ENCODE measurements around the gene SYNE1. TPM values are rescaled to one million over a fixed set of nuclear protein-coding genes. Genes with fewer than 3 reads are reported as not detected.

SYNE1 gene
- total and polyA plus RNA-seq, 2 of the 8 experiments (the other 6 are each of a cell fraction or from before 2014, with no cell fraction given), result 2.8 to 5.5 TPM

DNA sequence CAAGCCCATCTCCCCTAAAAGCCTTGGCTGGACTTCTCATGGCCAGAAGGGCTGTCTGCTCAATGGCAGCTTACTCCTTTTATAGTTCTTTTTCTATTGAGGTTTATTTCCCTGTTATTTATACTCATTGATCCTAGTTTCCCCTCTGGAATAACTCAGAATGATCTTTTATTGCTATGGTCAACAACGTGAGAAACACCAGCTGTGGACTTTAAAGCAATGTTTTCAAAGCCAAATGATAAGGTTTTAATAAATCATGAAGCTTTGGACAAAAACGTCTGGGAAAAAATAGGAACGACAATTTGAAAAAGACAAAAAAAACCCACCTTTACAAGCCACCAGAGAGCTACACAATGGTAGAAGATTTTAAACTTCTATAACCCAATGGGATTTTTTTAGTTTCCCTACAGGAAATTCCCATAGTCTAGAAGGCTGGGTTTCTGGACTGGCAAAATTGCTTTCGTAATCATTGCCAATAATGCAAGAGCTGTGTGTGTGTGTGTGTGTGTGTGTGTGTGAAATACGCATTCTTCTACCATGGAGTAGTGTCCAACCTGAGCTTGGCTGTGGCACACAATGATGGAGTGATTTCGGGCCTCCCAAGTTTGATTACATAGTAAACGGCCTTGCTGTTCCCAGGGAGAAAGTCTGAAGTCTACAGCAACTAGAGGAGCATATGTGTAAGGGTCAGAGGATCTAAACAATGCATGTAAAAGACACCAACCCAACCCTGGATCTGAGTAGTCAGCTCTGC is 396.0 kb downstream of the SYNE1 start:
- Histone ChIP-seq H4K91ac (replicated peaks; ENCODE audit: insufficient read length, low read length) (no peak overlapping the region), H3K79me1 (ENCODE audit: low read depth, low read length) (no peaks in the 10 kb centered on the region), H3K23ac (ENCODE audit: insufficient read length) (no peak overlapping the region), H3K4me1 (replicated peaks in 1 of 4; ENCODE audit: control insufficient read depth in 3 of 4, insufficient read depth in 4 of 4, low read length in 3 of 4) (no peaks in the 10 kb centered on the region), H3K14ac (ENCODE audit: insufficient read length) (no peak overlapping the region), H3K27ac (ENCODE audit: low read depth, low read length) (no peak overlapping the region), H2BK20ac (ENCODE audit: low read length) (no peak overlapping the region), H3K23me2 (ENCODE audit: low read depth, low read length) (no peaks in the 10 kb centered on the region), H2AFZ (ENCODE audit: low read length) (no peak overlapping the region), H2BK12ac (ENCODE audit: low read depth, low read length) (no peak overlapping the region), H3K36me3 (ENCODE audit: control insufficient read depth in 2 of 4, insufficient read depth in 4 of 4, low read length in 3 of 4) (no peaks in the 10 kb centered on the region), H4K5ac (ENCODE audit: insufficient read length, low read depth, low read length) (no peak overlapping the region), H4K8ac (ENCODE audit: extremely low read depth, insufficient read depth, low read length) (no peak overlapping the region), H3K27me3 (replicated peaks in 1 of 4; ENCODE audit: control insufficient read depth in 3 of 4, extremely low read depth in 1 of 4, insufficient read depth in 3 of 4, low read length in 3 of 4) (no peaks in the 10 kb centered on the region), H2BK15ac (ENCODE audit: low read length) (no peak overlapping the region), H3K4ac (replicated peaks; ENCODE audit: insufficient read length, low read depth, low read length) (no peak overlapping the region), H3K79me2 (ENCODE audit: control insufficient read depth in 1 of 2, insufficient read depth in 2 of 2, low read length in 2 of 2) (no peaks in the 10 kb centered on the region), H3K18ac (ENCODE audit: extremely low read depth, low read length) (no peak overlapping the region), H3K4me2 (ENCODE audit: insufficient read depth in 1 of 2, low read depth in 2 of 2, low read length in 2 of 2) (no peak overlapping the region), H3K4me3 (ENCODE audit: extremely low read depth in 1 of 4, insufficient read depth in 2 of 4, low read depth in 3 of 4, low read length in 4 of 4) (no peak overlapping the region), H2AK5ac (ENCODE audit: low read depth, low read length) (no peak overlapping the region), H4K20me1 (replicated peaks in 1 of 2; ENCODE audit: control insufficient read depth in 1 of 2, insufficient read depth in 2 of 2, low read length in 2 of 2) (no peaks in the 10 kb centered on the region), H3K9me3 (ENCODE audit: insufficient read depth in 2 of 2, low read depth in 1 of 2, low read length in 1 of 2) (no peaks in the 10 kb centered on the region), H2BK5ac (ENCODE audit: low read depth, low read length) (no peak overlapping the region), H3K56ac (replicated peaks; ENCODE audit: insufficient read length, low read depth, low read length) (no peak overlapping the region), H2BK120ac (replicated peaks; ENCODE audit: low read depth, low read length) (no peak overlapping the region), H3K9ac (replicated peaks in 1 of 4; ENCODE audit: extremely low read depth in 1 of 4, low read depth in 3 of 4, low read length in 3 of 4) (no peak overlapping the region)
- TF ChIP-seq, protein P1, sequence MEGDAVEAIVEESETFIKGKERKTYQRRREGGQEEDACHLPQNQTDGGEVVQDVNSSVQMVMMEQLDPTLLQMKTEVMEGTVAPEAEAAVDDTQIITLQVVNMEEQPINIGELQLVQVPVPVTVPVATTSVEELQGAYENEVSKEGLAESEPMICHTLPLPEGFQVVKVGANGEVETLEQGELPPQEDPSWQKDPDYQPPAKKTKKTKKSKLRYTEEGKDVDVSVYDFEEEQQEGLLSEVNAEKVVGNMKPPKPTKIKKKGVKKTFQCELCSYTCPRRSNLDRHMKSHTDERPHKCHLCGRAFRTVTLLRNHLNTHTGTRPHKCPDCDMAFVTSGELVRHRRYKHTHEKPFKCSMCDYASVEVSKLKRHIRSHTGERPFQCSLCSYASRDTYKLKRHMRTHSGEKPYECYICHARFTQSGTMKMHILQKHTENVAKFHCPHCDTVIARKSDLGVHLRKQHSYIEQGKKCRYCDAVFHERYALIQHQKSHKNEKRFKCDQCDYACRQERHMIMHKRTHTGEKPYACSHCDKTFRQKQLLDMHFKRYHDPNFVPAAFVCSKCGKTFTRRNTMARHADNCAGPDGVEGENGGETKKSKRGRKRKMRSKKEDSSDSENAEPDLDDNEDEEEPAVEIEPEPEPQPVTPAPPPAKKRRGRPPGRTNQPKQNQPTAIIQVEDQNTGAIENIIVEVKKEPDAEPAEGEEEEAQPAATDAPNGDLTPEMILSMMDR (IDR thresholded peaks at IDR 0.05; ENCODE audit: control extremely low read depth in 1 of 3, insufficient read depth in 1 of 3, low read depth in 1 of 3, low read length in 3 of 3), result no peak
- no peak for TF ChIP-seq SRF (IDR thresholded peaks at IDR 0.05; ENCODE audit: low read depth, low read length)
- no peak for TF ChIP-seq HDAC2 (IDR thresholded peaks at IDR 0.05; ENCODE audit: borderline replicate concordance in 1 of 2, low read depth in 2 of 2, low read length in 2 of 2)
- TF ChIP-seq MAFK (IDR thresholded peaks at IDR 0.05; ENCODE audit: low read depth, low read length), result no peak
- no peak for FAIRE-seq
- ChIA-PET POLR2A (ENCODE audit: partially characterized antibody) (no interaction called here), CTCF (ENCODE audit: partially characterized antibody) (interaction anchor here (0.8 to 2.0 kb wide), 4 partner anchors 20 to 409 kb away, joined by 3 to 7 read pairs (median 3); no protein-coding TSS in a partner anchor)
- DNase-seq (ENCODE audit: low read depth in 1 of 2, low spot score in 2 of 2), result no peak
- 91% methylated on average over 7 of the region's 7 CpGs; no CpG with 5 or more reads in 1 of the 2 experiments for WGBS, 2 experiments (ENCODE audit: extremely low coverage in 1 of 2, insufficient coverage in 1 of 2, insufficient read length in 1 of 2, insufficient replicate concordance in 2 of 2, low coverage in 1 of 2, low lambda C conversion rate in 2 of 2, missing lambda C conversion rate in 1 of 2)

Data from H1 (cell line).